Stimulated activated CD8-positive, alpha-beta memory T cell treated with anti-CD3 and anti-CD28 coated beads, Interleukin-4, amount 100 ng/mL, for 1 hour (primary cell): Measurements from ENCODE around the gene CMAS.
"Not testable (repeated sequence)": the region's sequence is repeated elsewhere in the genome, so short reads cannot be mapped to it uniquely, and the experiment has no call there.

Source experiments
- DNase-seq, 2 donors: peaks; one replicate each; pipeline ENCODE4 v3.0.0-alpha.2; 2020; ENCODE audit warnings: low read depth in 2 of 2, low spot score in 1 of 2

CMAS gene

GRCh38 chr12:22046090-22046967 is at the start of gene CMAS:
TSS of gene CMAS (plus strand) at chr12:22046218. CDS start at chr12:22046304, 86 bp downstream.
- peak; percentile 57 for DNase-seq

DNA sequence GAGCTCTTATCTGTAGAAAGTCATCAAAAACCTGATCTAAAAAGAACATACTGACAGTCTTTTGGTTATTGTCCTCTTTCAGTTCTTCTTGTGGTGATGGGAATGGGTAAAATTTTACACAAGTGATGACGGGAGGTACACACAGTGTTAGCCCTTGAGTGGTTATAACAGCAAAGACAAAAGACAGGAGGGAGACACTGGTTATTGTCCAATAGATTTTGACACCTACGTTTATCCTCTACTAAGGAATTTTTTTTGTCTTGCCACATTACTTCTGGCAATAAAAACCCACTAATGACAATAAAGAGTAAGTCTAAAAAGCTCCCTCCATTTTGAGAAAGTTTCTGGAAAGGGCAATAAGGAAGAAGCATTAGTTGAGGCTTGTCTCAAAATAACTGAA is 47.7 kb upstream of the CMAS start:
- DNase-seq: no peak

DNA sequence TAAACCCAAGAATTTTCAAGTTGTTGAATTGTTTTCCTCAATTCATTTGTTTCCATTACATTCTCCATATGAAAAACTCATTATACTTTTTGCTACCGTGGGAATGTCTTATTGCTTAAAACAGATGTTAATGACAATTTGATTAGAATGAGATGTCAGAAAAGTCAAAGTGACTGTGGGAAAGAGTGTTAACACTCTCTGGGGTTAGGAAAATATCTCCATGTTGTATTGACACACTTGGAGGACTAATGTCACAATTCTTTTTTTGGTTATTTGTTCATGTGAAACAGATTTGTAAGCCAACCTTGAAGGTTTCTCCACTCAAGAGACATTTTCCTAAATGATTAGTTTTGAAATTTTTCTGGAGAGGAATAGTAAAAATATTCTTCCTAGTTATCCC is 47.2 kb upstream of the CMAS start:
- DNase-seq: no peak

DNA sequence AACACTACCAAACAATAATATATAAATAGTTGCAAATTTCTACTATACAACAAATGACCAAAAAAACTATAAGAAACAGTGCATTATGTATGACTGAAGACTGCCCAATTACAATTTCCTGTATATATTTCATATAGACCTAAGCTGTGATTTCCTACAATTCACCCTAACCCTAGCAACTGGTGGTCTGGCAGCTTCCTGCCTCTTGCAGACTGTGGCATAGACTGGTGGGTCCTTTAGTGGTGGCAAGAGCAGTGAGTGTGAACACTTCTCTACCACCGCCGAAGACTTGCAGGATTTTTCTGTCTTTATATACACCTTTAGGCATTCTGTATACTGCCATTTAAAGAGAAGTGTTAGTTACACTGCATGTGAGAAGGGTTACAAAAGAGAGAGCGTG is 43.6 kb upstream of the CMAS start:
- DNase-seq: no peak

- DNase-seq: not testable (repeated sequence)
Measured at GRCh38 chr12:22007794-22008193, 38.2 kb upstream of the CMAS start.

DNA sequence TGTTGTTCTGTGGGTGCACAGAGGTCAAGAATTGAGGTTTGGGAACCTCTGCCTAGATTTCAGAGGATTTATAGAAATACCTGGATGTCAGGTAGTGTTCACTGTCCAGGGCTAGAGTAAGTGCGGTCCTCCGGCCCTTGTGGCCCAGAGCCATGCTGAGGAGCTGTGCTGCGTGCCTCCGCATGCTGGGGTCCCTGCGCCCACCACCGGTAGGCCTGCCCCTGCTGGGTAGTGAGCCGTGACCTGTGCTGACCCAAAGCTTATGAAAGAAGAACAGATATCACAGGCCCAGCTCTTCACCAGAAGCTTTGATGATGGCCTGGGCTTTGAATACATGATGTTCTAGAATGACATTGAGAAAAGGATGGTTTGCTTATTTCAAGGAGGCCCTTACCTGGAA is 37.8 kb upstream of the CMAS start:
- no peak for DNase-seq

DNA sequence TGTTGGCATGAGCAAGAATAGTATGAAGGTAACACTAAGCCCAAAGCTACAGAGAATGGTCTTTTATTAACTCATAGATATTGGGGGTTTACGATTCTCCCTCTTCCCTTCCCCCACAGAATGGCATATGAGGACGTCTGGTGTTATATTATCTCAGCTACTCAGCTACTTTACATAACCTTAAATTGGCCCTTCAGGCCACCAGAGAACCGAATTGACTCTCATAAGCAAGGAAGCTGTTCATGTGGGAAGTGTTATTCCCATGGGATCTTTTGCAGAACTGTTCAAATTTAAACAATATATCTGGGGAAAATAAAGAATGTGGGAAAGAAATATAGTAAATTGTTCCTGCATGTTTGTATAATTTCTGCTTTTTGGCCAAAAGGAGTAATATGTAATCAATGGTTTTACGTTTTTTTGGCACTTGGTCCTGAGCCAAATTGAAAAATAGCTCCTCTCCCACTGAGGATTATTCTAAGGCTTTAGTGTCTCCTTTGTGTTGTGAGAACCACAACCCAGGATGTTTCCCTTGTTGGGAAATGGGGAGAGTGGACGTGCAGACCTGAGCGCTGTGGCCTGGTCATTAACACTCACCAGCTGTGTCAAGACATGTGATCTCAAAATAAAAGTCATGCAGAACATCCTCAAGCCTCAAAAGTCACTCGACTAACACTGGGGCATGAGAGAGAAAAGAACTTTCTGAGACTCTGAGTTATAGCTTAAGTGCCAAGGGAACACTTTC is 31.8 kb upstream of the CMAS start:
- no peak for DNase-seq

DNA sequence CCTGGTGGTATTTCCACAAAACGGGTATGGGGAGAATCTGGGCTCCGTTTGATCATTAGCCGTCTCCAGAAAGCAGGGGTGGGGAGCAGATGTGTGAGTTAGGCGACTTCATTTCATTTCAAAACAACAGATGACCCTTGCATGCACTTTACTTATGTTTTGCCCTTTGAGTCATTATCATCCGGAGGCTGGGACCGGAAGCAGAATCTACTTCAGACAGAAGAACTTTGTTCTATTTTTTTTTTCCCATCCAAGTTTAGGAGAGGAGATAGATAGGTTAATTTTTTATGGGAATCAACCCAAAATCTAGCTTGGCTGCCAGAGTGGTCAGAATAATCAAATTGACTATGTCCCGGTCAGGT is 31.3 kb upstream of the CMAS start:
- DNase-seq: no peak

- DNase-seq: no peak
Measured at GRCh38 chr12:22016982-22017381, 29.0 kb upstream of the CMAS start.

DNA sequence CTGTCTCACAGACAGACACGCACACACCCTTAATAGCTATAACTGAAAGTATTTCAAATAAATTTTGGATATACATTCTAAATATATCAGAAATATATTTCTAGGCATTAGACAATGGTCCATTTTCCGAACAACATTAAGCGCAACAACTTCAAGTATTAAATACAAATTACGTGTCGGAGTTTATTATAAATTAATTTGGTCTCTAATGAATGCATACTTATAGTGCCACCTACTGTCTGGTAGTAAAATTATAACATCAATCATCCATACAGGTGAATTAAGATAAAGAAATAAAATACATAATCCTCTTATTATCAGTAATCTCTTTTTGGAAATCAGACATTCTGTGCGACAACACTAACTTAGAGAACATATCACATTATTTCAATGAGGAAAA is 27.2 kb upstream of the CMAS start:
- DNase-seq: no peak

DNA sequence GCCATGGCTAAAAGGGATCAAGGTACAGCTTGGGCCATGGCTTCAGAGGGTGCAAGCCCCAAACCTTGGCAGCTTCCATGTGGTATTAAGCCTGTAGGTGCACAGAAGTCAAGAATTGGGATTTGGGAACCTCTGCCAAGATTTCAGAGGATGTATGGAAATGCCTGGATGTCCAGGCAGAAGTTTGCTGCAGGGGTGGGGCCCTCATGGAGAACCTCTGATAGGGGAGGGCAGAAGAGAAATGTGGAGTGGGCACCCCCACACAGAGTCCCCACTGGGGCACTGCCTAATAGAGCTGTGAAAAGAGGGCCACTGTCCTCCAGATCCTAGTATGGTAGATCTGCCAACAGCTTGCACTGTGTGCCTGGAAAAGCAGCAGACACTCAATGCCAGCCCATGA is 22.5 kb upstream of the CMAS start:
- DNase-seq: not testable (repeated sequence)

- DNase-seq: no peak
Measured at GRCh38 chr12:22029491-22029890, 16.5 kb upstream of the CMAS start.

GRCh38 chr12:22029991-22030390 is 16.0 kb upstream of the CMAS start:
- no peak for DNase-seq

GRCh38 chr12:22032732-22033131 is 13.3 kb upstream of the CMAS start:
- DNase-seq: no peak

DNA sequence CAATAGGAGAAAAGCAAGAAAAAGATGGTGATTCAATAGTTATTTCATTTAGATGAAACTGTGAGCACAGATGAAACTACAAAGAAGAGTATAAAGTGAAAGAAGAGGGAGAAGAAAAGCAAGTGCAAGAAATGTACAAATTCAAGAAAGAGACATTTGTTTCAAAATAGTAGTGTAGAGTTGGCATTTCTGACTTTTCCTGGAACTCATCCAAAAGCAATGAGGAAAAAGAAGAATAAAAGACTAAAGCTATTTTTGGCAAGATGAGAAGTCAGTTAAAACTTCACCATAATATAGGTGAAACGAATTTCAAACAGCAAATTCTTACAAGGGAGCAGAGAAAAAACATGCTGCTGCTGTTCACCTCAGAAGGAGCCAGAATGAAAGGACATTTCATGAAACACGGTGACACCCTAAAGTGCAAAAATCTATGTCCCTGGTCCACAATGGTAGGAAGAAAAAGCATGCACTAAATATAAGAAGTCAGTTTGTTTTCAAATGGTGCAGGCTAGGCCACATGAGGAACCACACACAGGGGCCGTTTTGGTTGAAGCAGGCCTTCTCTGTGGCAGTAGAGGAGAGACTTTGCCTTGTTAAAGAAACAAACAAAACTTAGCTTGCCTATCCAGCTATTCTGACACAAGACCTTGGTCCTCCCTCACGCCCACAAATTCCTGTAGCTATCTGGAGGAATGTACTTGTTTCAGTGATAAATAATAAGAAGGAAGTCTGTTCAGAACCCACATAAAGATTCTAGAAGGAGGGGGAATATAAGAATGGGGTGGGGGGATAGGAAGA is 11.1 kb upstream of the CMAS start:
- no peak for DNase-seq

DNA sequence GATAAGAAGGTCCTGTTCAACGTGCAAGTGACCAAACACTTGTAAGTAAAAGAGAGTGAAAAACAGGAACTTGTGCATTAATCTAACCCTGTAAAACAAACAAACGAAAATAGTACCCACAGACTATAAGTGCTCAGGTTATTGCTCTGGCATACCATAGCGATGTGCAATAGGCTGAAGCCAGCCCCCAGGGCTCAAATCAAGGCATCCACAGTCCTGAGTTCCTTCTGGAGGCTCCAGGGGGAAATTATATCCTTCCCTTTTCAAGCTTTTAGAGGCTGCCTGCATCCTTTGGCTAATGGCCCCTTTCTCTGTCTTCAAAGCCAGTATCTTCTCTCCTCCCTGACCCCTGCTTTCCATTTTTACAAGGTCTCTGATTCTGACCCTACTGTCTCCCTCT is 8.1 kb upstream of the CMAS start:
- no peak for DNase-seq

- DNase-seq: no peak
Measured at GRCh38 chr12:22038734-22039133, 7.3 kb upstream of the CMAS start.

GRCh38 chr12:22039361-22039760 is 6.7 kb upstream of the CMAS start:
- DNase-seq: no peak

DNA sequence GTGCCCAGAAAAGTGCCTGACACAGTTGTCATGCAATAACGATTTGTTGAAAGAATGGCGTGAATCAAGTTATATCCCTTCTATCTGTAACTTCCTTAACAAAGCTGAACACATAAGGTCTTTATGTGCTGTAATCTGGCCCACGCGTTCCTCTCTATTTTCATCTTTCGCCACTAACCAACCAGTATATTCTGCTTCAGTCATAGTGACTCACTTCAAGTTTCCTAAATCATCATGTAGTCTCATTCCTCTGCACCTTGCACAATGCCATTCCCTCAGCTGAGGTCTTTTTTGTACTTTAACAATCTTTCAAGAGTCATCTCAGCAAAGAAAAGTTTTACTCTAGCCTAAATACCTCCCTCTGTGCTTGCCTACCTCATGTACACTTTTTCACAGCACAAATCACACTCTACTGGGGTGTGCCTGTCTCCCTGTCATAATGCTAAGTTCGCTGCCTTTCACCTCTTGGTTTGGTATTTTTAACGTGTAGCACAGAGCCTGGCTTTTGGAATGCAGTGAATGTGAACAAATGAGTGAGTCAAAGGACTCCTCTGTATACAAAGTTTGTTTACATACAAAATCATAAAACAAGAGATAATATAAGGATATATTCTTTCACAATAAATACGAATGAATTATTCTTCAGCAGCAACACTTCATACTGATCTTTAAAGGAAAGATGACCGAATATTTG is 2.9 kb upstream of the CMAS start:
- DNase-seq: no peak

- DNase-seq: no peak
Measured at GRCh38 chr12:22043943-22044342, 2.1 kb upstream of the CMAS start.

- DNase-seq: no peak
Measured at GRCh38 chr12:22044391-22044790, 1.6 kb upstream of the CMAS start.
